Thyroid gland (tissue), 4 donors: Measurements from ENCODE around the gene TMEM143.

ENCODE experiments used
- POLR2A ChIP-seq, 2 donors: fragments of 450-650 bp; IDR thresholded peaks; one replicate each; pipeline ENCODE4 v1.6.1; 2017; ENCODE audit warnings: antibody characterized with exemption in 2 of 2, mild to moderate bottlenecking in 2 of 2, moderate library complexity in 1 of 2
- TF ChIP-seq, protein P1 (sequence below), 6 experiments: fragments of 200-600 bp in 3 of 6; fragments of 450-650 bp in 3 of 6; sonication (generic) in 3 of 6; IDR thresholded peaks; one replicate each; pipeline ENCODE4 v1.5.1; 2016 to 2019; ENCODE audit warnings: antibody characterized with exemption in 6 of 6, mild to moderate bottlenecking in 2 of 6, inconsistent platforms in 1 of 6, moderate library complexity in 1 of 6

DNA sequence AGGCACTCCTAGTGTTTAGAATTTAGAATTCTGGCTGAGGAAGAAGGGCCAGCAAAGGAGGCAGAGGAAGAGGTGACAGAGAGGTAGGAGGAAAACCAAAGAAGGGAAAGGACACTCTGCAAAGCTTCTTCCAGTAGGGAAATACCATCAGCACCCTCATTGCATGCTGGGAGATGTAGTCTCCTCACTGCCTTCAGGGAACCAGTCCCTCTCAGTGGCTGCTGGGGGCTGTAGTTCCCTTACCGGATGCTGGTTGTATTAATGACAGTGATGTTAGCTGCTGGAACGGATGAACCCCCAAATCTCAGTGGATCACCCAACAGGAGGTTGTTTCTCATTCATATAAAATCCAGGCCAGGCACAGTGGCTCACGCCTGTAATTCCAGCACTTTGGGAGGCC, 39.9 kb upstream of the TMEM143 start:
- TF ChIP-seq, protein P1, sequence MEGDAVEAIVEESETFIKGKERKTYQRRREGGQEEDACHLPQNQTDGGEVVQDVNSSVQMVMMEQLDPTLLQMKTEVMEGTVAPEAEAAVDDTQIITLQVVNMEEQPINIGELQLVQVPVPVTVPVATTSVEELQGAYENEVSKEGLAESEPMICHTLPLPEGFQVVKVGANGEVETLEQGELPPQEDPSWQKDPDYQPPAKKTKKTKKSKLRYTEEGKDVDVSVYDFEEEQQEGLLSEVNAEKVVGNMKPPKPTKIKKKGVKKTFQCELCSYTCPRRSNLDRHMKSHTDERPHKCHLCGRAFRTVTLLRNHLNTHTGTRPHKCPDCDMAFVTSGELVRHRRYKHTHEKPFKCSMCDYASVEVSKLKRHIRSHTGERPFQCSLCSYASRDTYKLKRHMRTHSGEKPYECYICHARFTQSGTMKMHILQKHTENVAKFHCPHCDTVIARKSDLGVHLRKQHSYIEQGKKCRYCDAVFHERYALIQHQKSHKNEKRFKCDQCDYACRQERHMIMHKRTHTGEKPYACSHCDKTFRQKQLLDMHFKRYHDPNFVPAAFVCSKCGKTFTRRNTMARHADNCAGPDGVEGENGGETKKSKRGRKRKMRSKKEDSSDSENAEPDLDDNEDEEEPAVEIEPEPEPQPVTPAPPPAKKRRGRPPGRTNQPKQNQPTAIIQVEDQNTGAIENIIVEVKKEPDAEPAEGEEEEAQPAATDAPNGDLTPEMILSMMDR (IDR thresholded peaks at IDR 0.05), result no peak
- no peak for TF ChIP-seq POLR2A (IDR thresholded peaks at IDR 0.05)
